Chondrocyte (in vitro differentiated cells): Measurements from ENCODE around the gene BCL11B. TPM values are rescaled to one million over a fixed set of nuclear protein-coding genes. Genes with fewer than 3 reads are reported as not detected.

Source experiments
- DNase-seq: peaks from one replicate; pipeline ENCODE4 v3.0.0; 2021; ENCODE audit warnings: mixed read lengths, low spot score
- H3K27ac Mint-ChIP-seq: one replicate; pipeline ENCODE4 v1.8.0; 2021; ENCODE audit warnings: mild to moderate bottlenecking, moderate library complexity, mixed read lengths; ENCODE audit not compliant: unreplicated experiment
- H3K27me3 Mint-ChIP-seq: 2 replicates; pipeline ENCODE4 v1.8.0; 2021; ENCODE audit warnings: low read depth, mixed read lengths
- H3K36me3 Mint-ChIP-seq: 2 replicates; pipeline ENCODE4 v1.8.0; 2021; ENCODE audit warnings: low read depth, mixed read lengths
- H3K4me1 Mint-ChIP-seq: 2 replicates; pipeline ENCODE4 v1.8.0; 2021; ENCODE audit warnings: low read depth, mild to moderate bottlenecking, mixed read lengths
- H3K4me3 Mint-ChIP-seq: one replicate; pipeline ENCODE4 v1.8.0; 2021; ENCODE audit warnings: mild to moderate bottlenecking, moderate library complexity, mixed read lengths; ENCODE audit not compliant: unreplicated experiment
- H3K9me3 Mint-ChIP-seq: 2 replicates; pipeline ENCODE4 v1.8.0; 2021; ENCODE audit warnings: low read depth, mixed read lengths
- CTCF ChIP-seq: fragments of 200-600 bp; sonication (generic); IDR thresholded peaks from 2 replicates; pipeline ENCODE4 v1.5.0; 2021; ENCODE audit warnings: antibody characterized with exemption, mild to moderate bottlenecking, moderate library complexity
- total RNA-seq: library from RNA; stranded (reverse); gene quantifications from 3 replicates; pipeline ENCODE4 v1.2.1, GENCODE V29; 2021

Gene BCL11B
- total RNA-seq, 1 donor from 2014 or later = 0.17 TPM

GRCh38 chr14:99239661-99240092 lies 32.3 kb downstream of the BCL11B start:
- peaks cover 11% of the 10 kb centered on the region for H3K9me3 Mint-ChIP-seq
- no peak overlapping the region for H3K4me3 Mint-ChIP-seq
- H3K4me1 Mint-ChIP-seq = no peaks in the 10 kb centered on the region
- H3K27ac Mint-ChIP-seq = no peak overlapping the region
- no peak for DNase-seq
- TF ChIP-seq CTCF = no peak
- H3K27me3 Mint-ChIP-seq = peaks cover 63% of the 10 kb centered on the region
- peaks cover 2% of the 10 kb centered on the region for H3K36me3 Mint-ChIP-seq

GRCh38 chr14:99238216-99238615 lies 33.8 kb downstream of the BCL11B start:
- TF ChIP-seq CTCF = no peak
- peaks cover 14% of the 10 kb centered on the region for H3K9me3 Mint-ChIP-seq
- H3K4me3 Mint-ChIP-seq = no peak overlapping the region
- peaks cover 2% of the 10 kb centered on the region for H3K36me3 Mint-ChIP-seq
- DNase-seq = no peak
- no peak overlapping the region for H3K27ac Mint-ChIP-seq
- no peaks in the 10 kb centered on the region for H3K4me1 Mint-ChIP-seq
- peaks cover 52% of the 10 kb centered on the region for H3K27me3 Mint-ChIP-seq

DNA sequence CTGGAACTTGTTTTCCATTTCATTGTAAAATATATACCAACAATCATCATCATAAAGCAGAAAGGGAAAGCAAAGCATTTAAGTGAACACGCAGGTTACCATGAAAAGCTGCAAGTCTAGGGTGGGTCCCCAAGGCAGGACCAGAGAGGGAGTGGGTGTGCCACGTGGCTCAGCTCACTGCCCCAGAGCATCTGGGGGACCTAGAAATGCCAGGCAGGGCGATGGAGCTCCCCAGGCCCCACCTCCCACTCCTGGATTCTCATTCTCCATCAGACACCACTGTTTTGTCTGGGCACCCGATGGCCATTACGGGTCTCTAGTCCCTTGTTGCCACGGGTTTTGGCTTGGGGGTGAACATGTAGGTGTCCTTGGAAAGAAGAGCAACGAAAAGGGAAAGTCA lies 34.7 kb downstream of the BCL11B start:
- TF ChIP-seq CTCF = no peak
- no peak overlapping the region for H3K4me3 Mint-ChIP-seq
- H3K27ac Mint-ChIP-seq = no peak overlapping the region
- no peaks in the 10 kb centered on the region for H3K4me1 Mint-ChIP-seq
- peaks cover 14% of the 10 kb centered on the region for H3K9me3 Mint-ChIP-seq
- peaks cover 45% of the 10 kb centered on the region for H3K27me3 Mint-ChIP-seq
- no peak for DNase-seq
- H3K36me3 Mint-ChIP-seq = peaks cover 2% of the 10 kb centered on the region

DNA sequence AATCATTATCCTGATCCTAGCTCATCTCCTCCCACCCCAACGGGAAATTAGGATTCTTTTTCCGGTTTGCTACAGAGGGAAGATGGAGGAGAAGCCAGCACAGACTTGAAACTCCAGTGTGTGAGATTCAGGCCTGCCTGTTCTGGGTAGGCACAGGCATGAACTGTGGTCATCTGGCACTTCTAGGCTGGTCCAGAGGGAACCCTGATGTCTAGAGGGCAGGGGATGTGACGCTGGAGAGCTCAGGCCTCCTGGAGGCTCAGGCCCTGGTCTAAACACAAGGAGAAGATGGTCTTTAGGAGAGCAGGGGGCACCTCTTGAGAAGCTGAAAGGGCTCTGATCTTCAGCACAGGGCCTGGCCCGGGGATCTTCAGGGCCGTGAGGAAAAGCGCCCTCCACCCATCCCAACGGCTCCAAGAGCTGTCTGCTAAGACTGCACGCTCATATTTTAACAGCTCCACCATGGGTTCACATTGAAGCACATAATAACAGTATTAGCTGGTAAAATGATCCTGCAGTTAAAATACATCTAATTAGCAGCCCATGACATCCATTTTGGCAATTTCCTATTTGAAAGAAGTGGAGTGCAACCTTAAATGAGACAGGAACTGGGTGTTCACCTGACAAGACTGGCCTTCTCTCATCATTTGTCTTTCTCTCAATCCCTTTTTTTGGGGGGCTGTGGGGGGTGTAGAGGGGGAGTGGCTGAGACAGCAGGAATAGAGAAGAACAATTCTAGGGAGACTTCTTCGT lies 35.4 kb downstream of the BCL11B start:
- H3K4me3 Mint-ChIP-seq = no peak overlapping the region
- H3K9me3 Mint-ChIP-seq = peaks cover 14% of the 10 kb centered on the region
- peaks cover 2% of the 10 kb centered on the region for H3K36me3 Mint-ChIP-seq
- peaks cover 42% of the 10 kb centered on the region for H3K27me3 Mint-ChIP-seq
- H3K4me1 Mint-ChIP-seq = no peaks in the 10 kb centered on the region
- TF ChIP-seq CTCF = no peak
- no peak overlapping the region for H3K27ac Mint-ChIP-seq
- DNase-seq = peak; percentile 38

GRCh38 chr14:99235582-99236320 lies 36.2 kb downstream of the BCL11B start:
- Mint-ChIP-seq H3K36me3 (peaks cover 2% of the 10 kb centered on the region), H3K27me3 (peaks cover 41% of the 10 kb centered on the region), H3K4me1 (no peaks in the 10 kb centered on the region), H3K27ac (no peak overlapping the region), H3K4me3 (no peak overlapping the region), H3K9me3 (peaks cover 14% of the 10 kb centered on the region)
- TF ChIP-seq CTCF = no peak
- no peak for DNase-seq
